Activated CD8-positive, alpha-beta memory T cell treated with anti-CD3 and anti-CD28 coated beads, Interleukin-2, amount 50 U/mL, for 24 hours (primary cell): ENCODE data around the gene PDE8B.

Experiments used
- DNase-seq: peaks from one replicate; pipeline ENCODE4 v3.0.0-alpha.2; 2020; ENCODE audit errors: extremely low read depth

The PDE8B gene

DNA sequence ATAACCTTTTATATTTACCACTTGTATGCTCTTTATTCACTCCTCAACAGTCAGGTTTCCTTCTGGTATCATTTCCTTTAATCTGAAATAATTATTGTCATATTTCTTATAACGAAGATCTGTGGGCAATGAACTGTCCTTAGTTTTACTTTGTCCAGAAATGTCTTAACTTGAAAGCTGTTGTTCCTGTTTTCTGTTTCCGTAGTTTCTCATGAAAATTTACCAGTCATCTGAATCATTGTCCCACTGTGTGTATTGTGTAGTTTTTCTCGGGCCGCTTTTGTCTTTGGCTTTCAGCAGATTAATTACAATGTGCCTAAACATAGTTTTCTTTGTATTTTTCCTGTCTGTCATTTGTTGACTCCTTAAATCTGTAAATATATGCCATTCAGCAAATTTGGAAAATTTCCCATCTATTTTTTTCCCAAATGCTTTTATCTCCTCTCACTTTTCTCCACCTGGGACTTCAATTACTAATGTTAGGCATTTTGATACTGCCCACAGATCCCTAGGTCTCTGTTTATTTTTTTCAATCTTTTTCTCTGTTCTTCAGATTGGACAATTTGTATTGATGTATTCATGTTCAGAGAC is 74.9 kb downstream of the PDE8B start:
- no peak for DNase-seq

DNA sequence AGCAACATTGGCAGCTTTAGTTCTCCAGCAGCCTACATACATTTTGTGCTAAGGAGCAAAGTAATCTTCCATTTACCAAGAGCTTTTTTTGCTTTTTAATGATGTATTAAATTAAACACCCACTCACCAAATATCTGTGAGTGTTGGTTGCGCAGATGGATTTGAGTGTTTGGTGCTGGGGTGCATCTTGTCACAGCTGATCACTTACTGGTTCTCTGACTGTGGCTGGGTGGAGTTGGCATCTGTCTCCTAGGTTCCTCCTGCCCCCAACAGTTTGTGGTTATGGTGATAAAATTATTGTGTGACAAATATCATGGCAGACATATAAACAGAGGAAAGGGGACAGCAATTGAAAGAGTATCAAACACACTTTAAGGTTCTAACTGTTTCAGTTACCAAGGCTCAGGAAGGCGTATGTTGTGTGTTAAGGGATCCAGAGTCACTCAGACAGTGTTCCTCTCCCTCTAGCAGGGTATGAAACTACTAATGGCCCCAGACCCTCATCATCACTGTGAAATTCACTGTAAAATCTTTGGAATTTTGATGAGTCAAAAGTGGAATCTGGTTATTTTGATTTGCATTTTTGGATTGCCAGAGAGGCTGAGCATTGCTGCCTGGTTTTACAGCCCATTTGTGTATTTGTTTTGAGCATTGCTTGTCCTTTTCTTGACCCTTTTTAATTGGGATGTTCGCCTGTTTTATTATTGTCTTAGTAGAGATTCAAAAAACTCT is 81.7 kb downstream of the PDE8B start:
- no peak for DNase-seq

DNA sequence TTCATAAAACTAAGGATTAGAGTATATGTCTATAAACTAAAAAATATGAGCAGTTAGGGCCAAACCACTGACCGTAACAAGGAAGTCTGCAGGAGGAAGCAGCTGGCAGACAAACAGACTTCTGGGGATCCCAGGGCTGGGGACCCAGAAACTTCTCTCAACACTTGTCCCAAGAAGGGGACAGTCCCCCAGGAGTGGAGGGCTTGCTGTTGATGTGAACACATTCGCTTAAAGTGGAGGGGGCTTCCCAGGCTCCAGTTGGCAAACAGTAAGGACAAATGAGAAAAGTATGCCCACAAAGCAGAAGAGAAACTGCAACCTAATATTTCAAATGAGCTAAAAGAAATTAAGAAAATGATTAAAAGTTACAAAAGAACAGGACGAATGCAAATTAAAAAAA is 83.7 kb downstream of the PDE8B start:
- no peak for DNase-seq

DNA sequence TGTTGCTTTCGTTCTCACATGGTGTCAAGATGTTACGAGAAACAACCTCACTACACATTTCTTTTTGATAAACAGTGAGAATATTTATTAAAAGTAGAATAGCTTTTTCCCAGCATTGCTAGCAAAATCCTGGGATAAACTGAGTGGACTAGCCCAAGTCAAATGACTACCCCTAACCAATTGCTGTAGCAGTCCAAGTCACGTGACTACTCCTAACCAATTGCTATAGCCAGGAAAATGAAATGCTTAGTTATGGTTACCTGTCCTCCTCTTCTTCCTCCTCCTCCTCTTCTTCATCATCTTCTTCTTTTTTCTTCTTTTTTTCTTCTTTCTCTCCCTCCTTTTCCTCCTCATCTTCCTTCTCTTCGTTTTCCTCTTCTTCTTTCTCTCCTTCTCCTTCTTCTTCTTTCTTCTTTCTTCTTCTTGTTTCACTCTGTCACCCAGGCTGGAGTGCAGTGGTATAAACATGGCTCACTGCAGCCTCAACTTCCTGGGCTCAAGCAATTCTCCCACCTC is 85.4 kb downstream of the PDE8B start:
- DNase-seq, result no peak

DNA sequence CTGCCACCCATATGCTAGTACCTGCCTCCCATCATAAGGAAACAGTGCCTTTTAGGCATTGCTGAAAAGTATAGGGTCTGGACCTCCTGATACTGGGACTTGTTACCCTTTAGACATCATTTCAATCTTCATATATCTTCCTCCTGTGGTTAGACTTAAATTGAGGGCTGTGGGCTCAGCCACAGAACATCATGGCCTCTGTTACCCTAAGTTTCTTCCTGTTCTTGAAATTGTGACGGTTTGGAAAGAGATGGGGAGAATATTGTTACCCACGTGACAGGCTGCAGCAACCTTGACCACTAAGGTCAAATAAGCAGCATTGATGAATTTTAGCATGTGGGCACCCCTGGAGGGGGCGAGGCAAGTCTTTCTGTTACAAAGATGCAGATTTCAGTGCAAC is 87.7 kb downstream of the PDE8B start:
- no peak for DNase-seq

DNA sequence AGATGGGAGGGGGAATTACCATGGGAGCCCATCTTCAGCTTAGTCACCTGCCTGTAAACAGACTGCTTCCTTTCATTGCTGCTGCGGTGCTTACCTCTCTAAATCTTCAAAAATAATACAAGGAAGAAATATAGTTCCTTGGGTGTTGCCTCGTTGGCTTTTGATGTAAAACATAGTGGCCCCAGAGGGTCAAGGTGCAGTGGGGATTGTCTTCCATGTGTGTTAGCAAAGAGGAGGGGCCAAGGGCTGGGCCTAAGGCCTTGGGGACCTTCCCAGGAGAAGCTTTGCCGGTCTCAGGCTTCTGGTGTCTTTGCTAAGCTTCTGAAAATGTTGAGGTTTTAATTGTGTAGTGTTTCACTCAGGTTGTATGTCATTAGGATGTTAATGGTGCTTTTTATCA is 90.0 kb downstream of the PDE8B start:
- DNase-seq, result no peak

DNA sequence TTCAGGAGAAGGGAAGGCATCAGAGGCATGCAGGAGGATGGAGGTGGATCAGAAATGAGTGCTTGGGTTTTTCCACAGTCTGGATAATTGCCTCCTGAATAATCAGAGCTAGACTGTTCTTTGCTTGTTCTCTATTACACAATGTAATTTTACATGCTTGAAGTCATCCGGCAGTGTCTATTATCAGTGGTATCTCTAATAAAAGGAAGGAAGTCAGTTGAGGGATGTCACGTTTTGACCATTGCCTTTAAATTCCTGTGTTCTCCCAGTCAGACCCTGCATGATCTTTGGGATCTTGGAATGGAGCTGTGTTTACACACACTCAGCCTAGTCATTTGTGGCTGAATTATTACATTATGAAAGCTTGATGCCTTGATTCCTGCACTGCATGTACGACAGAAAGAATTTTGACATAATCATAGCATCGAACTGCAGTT is 91.0 kb downstream of the PDE8B start:
- no peak for DNase-seq

DNA sequence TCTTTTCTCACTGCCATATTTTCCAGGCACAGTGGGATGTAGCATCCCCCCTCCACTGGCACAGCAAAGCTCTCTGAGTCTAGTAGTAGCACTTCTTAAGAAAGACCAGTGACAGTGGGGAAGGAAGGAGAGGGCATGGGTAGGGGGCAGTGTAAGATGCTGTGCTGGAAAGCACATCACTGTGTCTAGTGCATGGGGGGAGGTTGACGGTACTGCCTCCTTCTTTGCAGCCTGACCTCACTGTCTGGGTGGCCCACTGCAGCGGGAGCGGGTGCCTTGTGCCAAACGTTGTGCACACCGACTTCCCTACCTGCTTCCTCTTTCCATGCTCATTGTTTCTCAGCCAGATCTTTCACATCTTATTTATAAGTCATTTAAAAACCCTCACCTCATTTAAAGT is 91.8 kb downstream of the PDE8B start:
- no peak for DNase-seq

DNA sequence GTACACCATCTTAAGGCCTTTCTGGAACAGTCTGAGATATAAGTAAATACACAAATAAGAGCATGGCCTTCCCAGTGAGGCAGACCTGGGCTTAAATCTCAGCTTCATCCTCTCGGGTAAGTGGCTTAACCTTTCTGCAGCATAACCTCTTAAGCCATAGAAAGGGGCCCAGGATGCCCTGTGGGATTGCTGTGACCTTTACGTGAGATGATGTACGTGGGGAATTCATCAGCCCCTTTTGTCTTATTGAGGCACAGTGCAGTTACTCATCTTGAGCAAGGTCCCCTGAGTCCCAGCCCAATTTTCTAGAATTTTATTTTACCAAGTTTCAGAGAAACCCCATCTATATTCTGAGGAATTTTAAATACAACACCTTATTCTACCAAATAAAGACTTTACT is 92.2 kb downstream of the PDE8B start:
- DNase-seq, result no peak

DNA sequence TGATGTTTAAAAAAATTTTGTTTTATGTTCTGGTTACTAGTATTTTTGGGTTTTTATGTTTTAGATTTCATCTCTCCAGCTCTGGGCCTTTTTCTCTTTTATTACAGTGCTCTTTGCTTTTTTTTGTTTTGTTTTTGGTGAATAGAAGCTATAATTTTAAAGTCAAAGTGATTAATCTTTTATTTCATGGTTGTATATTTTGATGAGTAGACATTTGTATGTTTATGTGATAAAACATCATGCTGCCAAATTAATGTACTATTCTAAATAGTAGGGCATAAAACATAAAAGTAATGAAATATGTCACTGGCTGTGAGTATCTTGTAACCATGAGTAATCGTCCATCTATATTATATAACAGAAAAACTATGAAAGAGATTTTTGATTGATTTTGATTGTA is 93.9 kb downstream of the PDE8B start:
- DNase-seq, result no peak

DNA sequence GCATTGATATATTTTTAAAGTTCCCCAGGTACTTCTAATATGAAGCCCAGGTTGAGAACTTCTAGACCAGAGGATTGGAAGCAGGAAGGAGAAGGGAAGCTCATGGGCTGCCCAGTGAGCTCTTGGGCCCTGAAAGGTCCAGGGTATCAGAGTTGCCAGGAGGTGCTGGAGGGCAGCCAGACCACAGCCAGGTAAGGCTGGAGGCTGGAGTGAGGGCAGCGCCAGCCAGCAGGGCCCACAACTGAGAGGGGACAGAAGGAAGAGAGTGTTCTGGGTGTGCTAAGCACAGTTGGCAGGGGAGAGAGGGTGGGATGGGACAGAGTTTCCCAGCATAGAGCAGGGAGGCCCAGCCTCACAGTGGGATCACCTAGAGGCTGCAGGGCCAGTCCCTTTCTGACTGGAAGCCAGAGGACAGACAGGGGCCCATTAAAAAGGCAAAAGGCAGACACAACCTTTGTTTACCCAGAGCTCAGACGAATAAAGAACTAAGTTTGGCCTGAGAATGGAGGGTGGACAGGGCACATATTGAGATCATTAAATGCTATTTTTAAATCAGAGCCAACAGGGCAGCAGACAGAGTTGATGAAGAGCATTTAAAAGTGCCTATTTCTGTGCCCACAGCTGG is 94.9 kb downstream of the PDE8B start:
- DNase-seq, result no peak

DNA sequence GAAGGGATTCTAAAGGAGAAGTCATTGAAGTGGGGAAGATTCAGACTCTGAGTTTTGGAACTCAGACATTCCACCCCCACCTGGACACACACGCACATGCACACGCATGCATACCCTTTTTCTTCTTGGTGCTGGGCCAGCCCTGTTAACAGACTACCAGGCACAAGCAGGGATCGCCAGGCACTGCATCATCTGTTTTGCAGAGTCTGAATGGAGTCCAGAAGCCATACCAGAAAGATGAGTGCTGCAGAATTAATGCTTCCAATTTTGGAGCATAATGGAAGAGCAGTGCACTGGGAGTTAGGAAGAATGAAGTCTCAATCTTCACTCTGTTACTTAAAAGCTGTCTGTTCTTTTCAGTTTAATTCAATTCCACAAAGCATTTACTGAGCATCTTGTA is 95.5 kb downstream of the PDE8B start:
- no peak for DNase-seq

DNA sequence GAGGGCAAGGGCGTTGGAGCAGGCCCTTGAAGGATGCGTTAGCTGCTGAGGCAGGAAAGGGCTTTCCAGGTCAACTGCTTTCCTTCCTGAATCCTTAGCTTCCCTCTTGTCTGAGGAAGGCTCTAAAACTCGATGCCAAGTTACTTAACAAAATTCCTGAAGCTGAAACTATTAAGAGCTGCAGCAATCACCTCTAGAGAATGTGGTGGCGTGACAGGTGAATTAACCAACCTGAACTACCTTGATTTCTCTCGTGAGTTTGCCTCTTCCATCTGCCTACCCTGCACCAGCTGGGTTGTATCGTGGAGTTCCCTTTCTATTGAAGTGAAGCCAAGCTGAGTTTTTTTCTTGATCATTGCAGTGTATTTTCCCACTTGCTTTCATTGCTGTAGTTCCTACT is 96.1 kb downstream of the PDE8B start:
- no peak for DNase-seq

DNA sequence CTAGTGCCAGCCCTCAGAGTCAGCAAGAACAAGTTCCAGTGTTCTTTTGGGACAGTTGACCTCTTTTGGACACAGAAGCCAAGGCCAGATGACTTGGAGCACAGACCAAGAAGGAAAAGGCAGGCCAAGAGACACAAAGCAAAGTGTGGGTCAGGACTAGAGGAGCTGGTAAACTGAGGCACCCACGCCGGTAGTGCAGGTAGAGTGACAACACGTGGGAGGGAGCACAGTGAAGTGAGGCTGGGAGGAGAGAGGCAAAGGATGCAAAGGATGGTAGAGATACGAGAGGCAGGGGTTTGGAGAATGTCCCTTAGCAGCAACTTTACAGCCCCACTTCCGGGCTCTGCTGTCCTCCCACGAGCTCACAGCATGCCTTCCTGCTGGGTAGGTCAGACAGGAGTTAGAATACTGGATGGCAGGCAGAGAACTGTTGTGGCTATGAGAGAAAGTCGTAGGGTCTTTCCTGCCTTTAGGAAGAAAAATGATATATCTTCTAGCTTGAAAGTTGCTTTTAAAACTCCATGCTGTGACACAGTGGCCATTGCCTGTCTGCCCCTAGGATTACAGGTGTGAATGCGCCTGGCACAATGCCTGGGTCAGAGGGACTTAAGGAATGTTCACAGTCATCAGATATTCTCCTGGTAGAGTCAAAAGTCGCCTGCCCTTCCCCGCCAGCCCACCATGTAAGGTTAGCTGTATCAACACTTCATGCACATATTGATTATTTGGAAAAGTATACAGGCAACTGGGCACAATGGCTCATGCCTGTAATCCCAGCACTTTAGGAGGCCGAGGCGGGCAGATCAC is 97.9 kb downstream of the PDE8B start:
- no peak for DNase-seq

DNA sequence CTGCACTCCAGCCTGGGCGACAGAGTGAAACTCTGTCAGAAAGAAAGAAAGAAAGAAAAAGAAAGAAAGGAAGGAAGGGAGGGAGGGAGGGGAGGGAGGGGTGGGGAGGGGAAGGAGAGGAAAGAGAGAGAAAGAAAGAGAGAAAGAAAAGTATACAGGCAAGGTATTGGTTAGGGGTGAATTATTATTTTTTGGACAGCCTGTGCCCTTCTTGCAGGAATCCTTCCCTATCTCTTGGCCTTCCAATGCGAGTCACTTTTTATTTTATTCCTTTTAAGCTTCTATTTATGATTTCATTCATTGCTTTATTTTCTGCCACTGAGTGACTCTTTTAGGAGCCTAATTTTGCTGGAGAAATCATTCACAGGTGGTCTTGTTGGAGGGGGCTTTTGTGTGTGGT is 98.7 kb downstream of the PDE8B start:
- no peak for DNase-seq

DNA sequence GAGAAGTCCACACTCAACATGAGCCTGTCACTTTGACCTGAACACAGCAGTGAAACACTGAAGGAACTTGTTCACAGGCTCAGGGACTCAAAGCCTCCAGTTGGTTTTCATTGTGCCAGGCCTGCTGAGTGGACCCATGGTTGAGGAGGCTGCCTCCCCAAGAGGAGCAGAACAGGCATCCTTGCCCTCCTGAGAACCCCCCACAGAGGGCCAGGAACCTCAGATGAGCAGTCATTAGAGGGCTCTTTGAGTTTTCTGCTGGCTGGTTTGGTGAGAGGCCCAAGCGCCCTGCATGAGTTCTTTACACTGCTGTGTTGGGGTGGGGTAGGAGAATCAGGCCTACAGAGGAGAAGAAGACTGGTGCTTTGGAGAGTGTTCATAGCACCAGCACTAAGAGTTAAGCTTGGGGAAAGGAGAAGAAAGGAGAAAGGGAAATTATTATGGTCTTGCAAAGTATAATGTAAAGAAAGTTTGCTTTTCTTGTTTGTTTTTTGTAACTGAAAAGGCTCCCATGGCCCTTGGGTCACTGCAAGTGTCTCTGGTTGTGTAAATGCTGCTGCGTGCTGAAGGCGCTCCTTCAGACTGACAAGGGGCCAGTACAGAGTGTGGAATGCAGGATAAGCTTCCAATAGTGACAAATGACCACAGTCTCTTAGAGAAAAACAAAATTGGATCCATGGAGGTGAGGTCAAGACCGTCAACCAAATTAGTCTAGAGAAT is 100.2 kb downstream of the PDE8B start:
- no peak for DNase-seq

DNA sequence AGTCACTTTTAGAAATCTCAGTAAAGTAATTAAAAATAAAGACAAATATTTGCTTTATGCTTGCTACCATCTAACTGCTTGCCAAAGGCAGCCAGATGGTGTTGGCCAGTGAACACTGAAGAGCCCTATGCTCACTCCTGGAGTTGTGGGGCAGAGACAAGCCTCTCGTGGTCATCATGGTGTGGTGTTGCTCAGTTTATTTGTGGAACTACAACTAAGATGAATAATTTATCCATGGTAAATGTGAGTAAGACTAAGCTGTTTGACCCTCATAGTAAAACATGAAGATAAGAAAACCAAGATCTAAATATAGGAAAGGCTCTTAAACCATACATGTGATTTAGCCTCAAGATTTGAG is 100.7 kb downstream of the PDE8B start:
- no peak for DNase-seq

DNA sequence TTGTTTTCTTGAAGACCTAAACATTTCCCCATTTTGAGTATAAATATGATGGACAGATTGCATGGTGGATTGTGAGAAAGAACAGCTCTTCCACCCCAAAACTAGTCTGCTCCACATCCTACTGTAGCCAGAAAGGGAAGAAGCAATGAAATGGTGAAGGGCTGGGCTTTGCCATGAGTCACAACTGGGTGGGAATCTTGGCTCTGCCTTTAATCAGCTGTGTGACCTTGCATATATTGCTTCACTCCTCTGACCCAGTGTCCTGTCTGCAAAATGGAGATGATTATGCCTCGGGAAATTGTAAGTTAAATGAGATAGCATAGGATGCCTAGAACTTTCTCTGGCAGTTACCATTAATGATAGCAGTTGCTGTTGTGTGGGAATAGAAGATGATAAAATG is 101.9 kb downstream of the PDE8B start:
- no peak for DNase-seq

DNA sequence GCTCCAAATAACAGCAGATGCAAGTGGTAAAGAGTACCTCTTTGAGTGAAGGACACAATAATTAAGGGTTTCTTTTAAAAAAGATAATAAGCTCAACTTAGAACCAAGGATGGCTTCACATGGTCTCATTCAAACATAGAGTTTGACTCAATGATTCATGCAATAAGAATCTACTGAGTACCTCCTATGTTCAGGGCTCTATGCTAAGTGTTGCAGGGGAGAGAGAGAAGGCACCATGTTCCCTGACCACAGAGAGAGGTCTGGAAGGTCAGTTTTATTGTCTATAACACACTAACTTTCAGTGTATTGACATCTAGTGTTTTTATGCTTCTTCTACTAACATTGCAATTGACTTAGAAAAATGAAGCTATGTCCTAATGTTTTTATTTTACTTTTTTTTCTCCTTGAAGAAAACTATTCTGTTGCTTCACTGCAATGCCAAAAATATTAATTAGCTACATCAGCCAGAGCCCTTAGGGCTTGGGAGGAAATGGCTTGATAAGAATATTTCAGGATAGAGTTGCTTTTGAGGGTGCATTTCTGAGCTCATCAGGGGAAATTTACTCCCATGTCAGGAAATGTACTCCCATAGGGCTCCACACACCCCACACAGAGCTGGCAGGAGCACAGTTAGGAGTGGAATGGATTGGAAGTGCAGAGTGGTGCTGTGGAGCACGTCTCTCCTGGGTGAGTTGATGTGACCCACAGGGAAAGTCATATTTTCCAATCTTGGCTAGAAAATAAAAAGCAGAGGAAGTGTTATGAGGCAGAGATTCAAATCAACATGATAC is 106.6 kb downstream of the PDE8B start:
- no peak for DNase-seq

DNA sequence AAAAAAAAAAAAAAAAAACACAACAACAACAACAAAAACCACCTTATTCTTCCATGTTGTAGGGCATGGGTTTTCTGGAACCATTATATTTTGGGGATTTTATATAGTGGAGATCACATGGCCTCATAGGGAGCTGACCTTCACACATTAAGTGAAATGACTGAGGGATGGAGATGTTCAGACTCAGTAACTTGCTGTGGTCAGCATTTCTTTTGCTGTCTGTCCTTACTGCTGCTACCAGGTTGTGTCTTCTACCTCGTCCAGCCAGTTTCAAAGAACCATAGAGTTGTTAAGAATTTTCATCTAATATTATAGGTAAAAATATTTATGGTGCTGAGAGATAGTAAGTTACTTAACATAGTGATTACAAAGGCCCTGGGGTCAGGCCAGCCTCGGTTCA is 107.6 kb downstream of the PDE8B start:
- DNase-seq, result no peak
